ENCODE measurements around the gene ATXN1.

DNA sequence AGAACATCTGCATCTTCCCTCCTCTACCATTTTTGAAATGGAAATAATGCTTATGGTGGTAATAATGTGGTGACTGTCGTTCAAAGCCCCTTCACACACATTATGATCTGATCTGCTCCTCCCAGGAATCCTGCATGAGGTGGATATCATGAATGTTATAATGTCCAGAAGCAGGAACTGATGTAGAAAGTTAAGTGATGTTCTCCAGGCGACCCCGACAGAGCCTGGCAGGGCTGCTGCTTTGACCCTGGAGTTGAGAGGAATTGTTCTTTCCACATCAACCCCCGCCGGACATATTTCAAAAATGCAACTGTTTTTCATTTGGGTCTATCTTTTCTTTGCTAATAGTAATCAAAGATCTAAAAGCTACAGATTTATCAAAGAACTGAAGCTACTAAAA, 391.3 kb downstream of the ATXN1 start:
- TF ChIP-seq, protein P1, sequence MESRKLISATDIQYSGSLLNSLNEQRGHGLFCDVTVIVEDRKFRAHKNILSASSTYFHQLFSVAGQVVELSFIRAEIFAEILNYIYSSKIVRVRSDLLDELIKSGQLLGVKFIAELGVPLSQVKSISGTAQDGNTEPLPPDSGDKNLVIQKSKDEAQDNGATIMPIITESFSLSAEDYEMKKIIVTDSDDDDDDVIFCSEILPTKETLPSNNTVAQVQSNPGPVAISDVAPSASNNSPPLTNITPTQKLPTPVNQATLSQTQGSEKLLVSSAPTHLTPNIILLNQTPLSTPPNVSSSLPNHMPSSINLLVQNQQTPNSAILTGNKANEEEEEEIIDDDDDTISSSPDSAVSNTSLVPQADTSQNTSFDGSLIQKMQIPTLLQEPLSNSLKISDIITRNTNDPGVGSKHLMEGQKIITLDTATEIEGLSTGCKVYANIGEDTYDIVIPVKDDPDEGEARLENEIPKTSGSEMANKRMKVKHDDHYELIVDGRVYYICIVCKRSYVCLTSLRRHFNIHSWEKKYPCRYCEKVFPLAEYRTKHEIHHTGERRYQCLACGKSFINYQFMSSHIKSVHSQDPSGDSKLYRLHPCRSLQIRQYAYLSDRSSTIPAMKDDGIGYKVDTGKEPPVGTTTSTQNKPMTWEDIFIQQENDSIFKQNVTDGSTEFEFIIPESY (IDR thresholded peaks at IDR 0.05; ENCODE audit: borderline replicate concordance, low read depth) = no peak
- TF ChIP-seq, protein P2, sequence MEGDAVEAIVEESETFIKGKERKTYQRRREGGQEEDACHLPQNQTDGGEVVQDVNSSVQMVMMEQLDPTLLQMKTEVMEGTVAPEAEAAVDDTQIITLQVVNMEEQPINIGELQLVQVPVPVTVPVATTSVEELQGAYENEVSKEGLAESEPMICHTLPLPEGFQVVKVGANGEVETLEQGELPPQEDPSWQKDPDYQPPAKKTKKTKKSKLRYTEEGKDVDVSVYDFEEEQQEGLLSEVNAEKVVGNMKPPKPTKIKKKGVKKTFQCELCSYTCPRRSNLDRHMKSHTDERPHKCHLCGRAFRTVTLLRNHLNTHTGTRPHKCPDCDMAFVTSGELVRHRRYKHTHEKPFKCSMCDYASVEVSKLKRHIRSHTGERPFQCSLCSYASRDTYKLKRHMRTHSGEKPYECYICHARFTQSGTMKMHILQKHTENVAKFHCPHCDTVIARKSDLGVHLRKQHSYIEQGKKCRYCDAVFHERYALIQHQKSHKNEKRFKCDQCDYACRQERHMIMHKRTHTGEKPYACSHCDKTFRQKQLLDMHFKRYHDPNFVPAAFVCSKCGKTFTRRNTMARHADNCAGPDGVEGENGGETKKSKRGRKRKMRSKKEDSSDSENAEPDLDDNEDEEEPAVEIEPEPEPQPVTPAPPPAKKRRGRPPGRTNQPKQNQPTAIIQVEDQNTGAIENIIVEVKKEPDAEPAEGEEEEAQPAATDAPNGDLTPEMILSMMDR (IDR thresholded peaks at IDR 0.05) = no peak
- TF ChIP-seq JUND (IDR thresholded peaks at IDR 0.05) (no peak), MXI1 (IDR thresholded peaks at IDR 0.05; ENCODE audit: low read depth, low read length) (no peak; the same call in 1 of the 2 replicates)
- TF ChIP-seq, protein P3, sequence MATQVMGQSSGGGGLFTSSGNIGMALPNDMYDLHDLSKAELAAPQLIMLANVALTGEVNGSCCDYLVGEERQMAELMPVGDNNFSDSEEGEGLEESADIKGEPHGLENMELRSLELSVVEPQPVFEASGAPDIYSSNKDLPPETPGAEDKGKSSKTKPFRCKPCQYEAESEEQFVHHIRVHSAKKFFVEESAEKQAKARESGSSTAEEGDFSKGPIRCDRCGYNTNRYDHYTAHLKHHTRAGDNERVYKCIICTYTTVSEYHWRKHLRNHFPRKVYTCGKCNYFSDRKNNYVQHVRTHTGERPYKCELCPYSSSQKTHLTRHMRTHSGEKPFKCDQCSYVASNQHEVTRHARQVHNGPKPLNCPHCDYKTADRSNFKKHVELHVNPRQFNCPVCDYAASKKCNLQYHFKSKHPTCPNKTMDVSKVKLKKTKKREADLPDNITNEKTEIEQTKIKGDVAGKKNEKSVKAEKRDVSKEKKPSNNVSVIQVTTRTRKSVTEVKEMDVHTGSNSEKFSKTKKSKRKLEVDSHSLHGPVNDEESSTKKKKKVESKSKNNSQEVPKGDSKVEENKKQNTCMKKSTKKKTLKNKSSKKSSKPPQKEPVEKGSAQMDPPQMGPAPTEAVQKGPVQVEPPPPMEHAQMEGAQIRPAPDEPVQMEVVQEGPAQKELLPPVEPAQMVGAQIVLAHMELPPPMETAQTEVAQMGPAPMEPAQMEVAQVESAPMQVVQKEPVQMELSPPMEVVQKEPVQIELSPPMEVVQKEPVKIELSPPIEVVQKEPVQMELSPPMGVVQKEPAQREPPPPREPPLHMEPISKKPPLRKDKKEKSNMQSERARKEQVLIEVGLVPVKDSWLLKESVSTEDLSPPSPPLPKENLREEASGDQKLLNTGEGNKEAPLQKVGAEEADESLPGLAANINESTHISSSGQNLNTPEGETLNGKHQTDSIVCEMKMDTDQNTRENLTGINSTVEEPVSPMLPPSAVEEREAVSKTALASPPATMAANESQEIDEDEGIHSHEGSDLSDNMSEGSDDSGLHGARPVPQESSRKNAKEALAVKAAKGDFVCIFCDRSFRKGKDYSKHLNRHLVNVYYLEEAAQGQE (IDR thresholded peaks at IDR 0.05; ENCODE audit: low read depth, low read length) = no peak

All from SK-N-SH (cell line).